ENCODE data around the gene MS4A7.

- no peak for TF ChIP-seq EZH2 (IDR thresholded peaks at IDR 0.05; ENCODE audit: insufficient read depth, poor library complexity, severe bottlenecking)
- no peak for TF ChIP-seq EZH2phosphoT487 (IDR thresholded peaks at IDR 0.05; ENCODE audit: insufficient read depth, low read depth)
Observed at GRCh38 chr11:60367896-60368295, 10.4 kb upstream of the MS4A7 start.

All from GM23248 (cell line).